GM18870 (cell line): ENCODE data around the gene MCM3AP.

Experiments
- ATAC-seq: cut with Tn5 transposase; IDR thresholded peaks from one replicate; pipeline ENCODE4 v1.9.1; 2021; ENCODE audit warnings: moderate library complexity; ENCODE audit not compliant: unreplicated experiment

The MCM3AP gene

GRCh38 chr21:46189213-46189958 lies 96.0 kb downstream of the MCM3AP start:
- no peak for ATAC-seq

- ATAC-seq: no peak
These were observed 96.9 kb downstream of the MCM3AP start for GRCh38 chr21:46188226-46189212.

DNA sequence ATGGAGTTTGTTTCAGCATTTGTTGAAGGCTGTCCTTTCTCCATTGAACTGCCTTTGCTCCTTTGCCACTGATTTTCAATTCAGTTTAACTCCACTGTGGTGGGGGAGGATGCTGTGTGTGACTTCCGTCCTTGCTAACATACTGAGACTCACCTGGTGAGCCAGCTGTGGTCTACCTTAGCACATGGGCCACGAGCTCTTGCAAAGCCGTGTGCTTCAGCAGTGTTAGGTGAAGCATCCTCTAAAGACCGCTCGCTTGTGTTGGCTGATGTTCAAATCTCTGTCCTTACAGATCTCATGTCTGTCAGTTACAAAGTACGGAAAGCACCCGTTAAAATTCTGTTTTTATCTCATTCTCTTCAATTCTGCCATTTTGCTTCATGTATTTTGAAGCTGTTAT lies 97.6 kb downstream of the MCM3AP start:
- ATAC-seq: no peak

- ATAC-seq: no peak
These were observed 98.2 kb downstream of the MCM3AP start for GRCh38 chr21:46187261-46187660.

DNA sequence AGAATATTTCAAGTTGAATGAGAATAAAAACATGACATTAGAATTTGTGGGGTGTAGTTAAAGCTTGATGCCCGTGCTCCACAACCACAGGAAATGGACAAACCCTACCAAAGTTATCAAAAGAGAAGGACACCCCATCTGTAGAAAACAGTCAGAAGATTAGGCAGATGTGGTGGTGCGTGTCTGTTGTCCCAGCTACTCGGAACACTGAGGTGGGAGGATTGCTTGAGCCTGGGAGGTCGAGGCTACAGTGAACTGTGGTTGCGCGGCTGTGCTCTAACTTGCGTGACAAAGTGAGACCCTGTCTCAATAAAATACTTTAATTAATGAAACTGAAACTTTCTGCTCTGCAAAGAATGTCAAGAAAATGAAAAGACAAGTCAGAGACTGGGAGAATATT lies 99.7 kb downstream of the MCM3AP start:
- no peak for ATAC-seq
